Activated naive CD8-positive, alpha-beta T cell treated with anti-CD3 and anti-CD28 coated beads for 36 hours (primary cell): Measurements from ENCODE around the gene SLC22A12. TPM values are rescaled to one million over a fixed set of nuclear protein-coding genes. Genes with fewer than 3 reads are reported as not detected.

Source experiments
- DNase-seq: peaks from one replicate; pipeline ENCODE4 v3.0.0; 2021
- H3K27ac Mint-ChIP-seq: one replicate; pipeline ENCODE4 v1.8.0; 2022; ENCODE audit warnings: mild to moderate bottlenecking, moderate library complexity, mixed read lengths
- H3K27me3 Mint-ChIP-seq: one replicate; pipeline ENCODE4 v1.8.0; 2022; ENCODE audit warnings: mild to moderate bottlenecking, mixed read lengths
- H3K36me3 Mint-ChIP-seq: one replicate; pipeline ENCODE4 v1.8.0; 2021; ENCODE audit warnings: mild to moderate bottlenecking, mixed read lengths
- H3K4me1 Mint-ChIP-seq: one replicate; pipeline ENCODE4 v1.8.0; 2021; ENCODE audit warnings: mixed read lengths
- H3K4me3 Mint-ChIP-seq: one replicate; pipeline ENCODE4 v1.8.0; 2022; ENCODE audit warnings: mild to moderate bottlenecking, moderate library complexity, mixed read lengths
- H3K9me3 Mint-ChIP-seq: one replicate; pipeline ENCODE4 v1.8.0; 2022; ENCODE audit warnings: mixed read lengths
- total RNA-seq, 2 experiments: library from RNA; stranded (reverse); gene quantifications; one replicate each; pipeline ENCODE4 v1.2.3, GENCODE V29; 2021

The SLC22A12 gene
- total RNA-seq, 2 experiments from 2014 or later, result not detected

GRCh38 chr11:64568584-64569140 is 22.4 kb upstream of the SLC22A12 start:
- Mint-ChIP-seq H3K9me3 (no peaks in the 10 kb centered on the region), H3K36me3 (no peaks in the 10 kb centered on the region), H3K4me3 (no peak overlapping the region), H3K27me3 (no peaks in the 10 kb centered on the region), H3K4me1 (no peaks in the 10 kb centered on the region), H3K27ac (no peak overlapping the region)
- no peak for DNase-seq

GRCh38 chr11:64569300-64569970 is 21.6 kb upstream of the SLC22A12 start:
- no peak for DNase-seq
- Mint-ChIP-seq H3K4me1 (no peaks in the 10 kb centered on the region), H3K36me3 (no peaks in the 10 kb centered on the region), H3K4me3 (no peak overlapping the region), H3K27ac (no peak overlapping the region), H3K9me3 (no peaks in the 10 kb centered on the region), H3K27me3 (no peaks in the 10 kb centered on the region)

- Mint-ChIP-seq H3K27ac (no peak overlapping the region), H3K4me1 (no peaks in the 10 kb centered on the region), H3K9me3 (no peaks in the 10 kb centered on the region), H3K4me3 (no peak overlapping the region), H3K27me3 (no peaks in the 10 kb centered on the region), H3K36me3 (no peaks in the 10 kb centered on the region)
- no peak for DNase-seq
Observed at GRCh38 chr11:64570341-64570740, 20.7 kb upstream of the SLC22A12 start.

GRCh38 chr11:64571050-64571409 is 20.0 kb upstream of the SLC22A12 start:
- Mint-ChIP-seq H3K4me1 (no peaks in the 10 kb centered on the region), H3K4me3 (no peak overlapping the region), H3K27ac (no peak overlapping the region), H3K36me3 (no peaks in the 10 kb centered on the region), H3K27me3 (no peaks in the 10 kb centered on the region), H3K9me3 (no peaks in the 10 kb centered on the region)
- DNase-seq, result no peak

GRCh38 chr11:64571410-64572091 is 19.5 kb upstream of the SLC22A12 start:
- Mint-ChIP-seq H3K4me1 (no peaks in the 10 kb centered on the region), H3K27ac (no peak overlapping the region), H3K36me3 (no peaks in the 10 kb centered on the region), H3K27me3 (no peaks in the 10 kb centered on the region), H3K4me3 (no peak overlapping the region), H3K9me3 (no peaks in the 10 kb centered on the region)
- DNase-seq, result no peak

GRCh38 chr11:64572143-64572542 is 18.9 kb upstream of the SLC22A12 start:
- Mint-ChIP-seq H3K9me3 (no peaks in the 10 kb centered on the region), H3K4me1 (no peaks in the 10 kb centered on the region), H3K36me3 (no peaks in the 10 kb centered on the region), H3K4me3 (no peak overlapping the region), H3K27me3 (no peaks in the 10 kb centered on the region), H3K27ac (no peak overlapping the region)
- no peak for DNase-seq

- no peak overlapping the region for H3K27ac Mint-ChIP-seq
- no peaks in the 10 kb centered on the region for H3K4me1 Mint-ChIP-seq
Observed at GRCh38 chr11:64577202-64577601, 13.8 kb upstream of the SLC22A12 start.

GRCh38 chr11:64580412-64580811 is 10.6 kb upstream of the SLC22A12 start:
- H3K4me1 Mint-ChIP-seq, result no peaks in the 10 kb centered on the region
- no peaks in the 10 kb centered on the region for H3K27me3 Mint-ChIP-seq
- no peak overlapping the region for H3K4me3 Mint-ChIP-seq
- H3K36me3 Mint-ChIP-seq, result no peaks in the 10 kb centered on the region
- H3K9me3 Mint-ChIP-seq, result no peaks in the 10 kb centered on the region
- no peak for DNase-seq
- no peak overlapping the region for H3K27ac Mint-ChIP-seq

More at GRCh38 chr11:64577202-64577601, 13.8 kb upstream of the SLC22A12 start:
- no peaks in the 10 kb centered on the region for H3K36me3 Mint-ChIP-seq
- H3K27me3 Mint-ChIP-seq, result no peaks in the 10 kb centered on the region
- H3K4me3 Mint-ChIP-seq, result no peak overlapping the region
- no peaks in the 10 kb centered on the region for H3K9me3 Mint-ChIP-seq
- no peak for DNase-seq

GRCh38 chr11:64581057-64581523 is 9.9 kb upstream of the SLC22A12 start:
- no peaks in the 10 kb centered on the region for H3K4me1 Mint-ChIP-seq
- H3K27ac Mint-ChIP-seq, result no peak overlapping the region
- no peaks in the 10 kb centered on the region for H3K9me3 Mint-ChIP-seq
- DNase-seq, result no peak
- H3K36me3 Mint-ChIP-seq, result no peaks in the 10 kb centered on the region
- no peak overlapping the region for H3K4me3 Mint-ChIP-seq
- H3K27me3 Mint-ChIP-seq, result no peaks in the 10 kb centered on the region

- no peak overlapping the region for H3K4me3 Mint-ChIP-seq
- no peak overlapping the region for H3K27ac Mint-ChIP-seq
- H3K9me3 Mint-ChIP-seq, result peaks cover 1% of the 10 kb centered on the region
- peaks cover 4% of the 10 kb centered on the region for H3K27me3 Mint-ChIP-seq
- no peaks in the 10 kb centered on the region for H3K4me1 Mint-ChIP-seq
- no peak for DNase-seq
- H3K36me3 Mint-ChIP-seq, result no peaks in the 10 kb centered on the region
Observed at GRCh38 chr11:64582885-64583284, 8.1 kb upstream of the SLC22A12 start.

GRCh38 chr11:64583296-64584262 is 7.4 kb upstream of the SLC22A12 start:
- Mint-ChIP-seq H3K4me1 (no peaks in the 10 kb centered on the region), H3K27me3 (peaks cover 10% of the 10 kb centered on the region), H3K4me3 (no peak overlapping the region), H3K27ac (no peak overlapping the region), H3K9me3 (peaks cover 7% of the 10 kb centered on the region), H3K36me3 (peaks cover 1% of the 10 kb centered on the region)
- DNase-seq, result no peak

GRCh38 chr11:64585150-64585549 is 5.9 kb upstream of the SLC22A12 start:
- DNase-seq, result no peak
- peaks cover 13% of the 10 kb centered on the region for H3K27me3 Mint-ChIP-seq
- no peak overlapping the region for H3K27ac Mint-ChIP-seq
- peaks cover 10% of the 10 kb centered on the region for H3K9me3 Mint-ChIP-seq
- H3K4me1 Mint-ChIP-seq, result no peaks in the 10 kb centered on the region
- H3K4me3 Mint-ChIP-seq, result no peak overlapping the region
- H3K36me3 Mint-ChIP-seq, result peaks cover 1% of the 10 kb centered on the region

- H3K4me1 Mint-ChIP-seq, result no peaks in the 10 kb centered on the region
- no peak overlapping the region for H3K4me3 Mint-ChIP-seq
- DNase-seq, result no peak
- peaks cover 10% of the 10 kb centered on the region for H3K9me3 Mint-ChIP-seq
- no peak overlapping the region for H3K27ac Mint-ChIP-seq
- H3K27me3 Mint-ChIP-seq, result peaks cover 13% of the 10 kb centered on the region
- peaks cover 1% of the 10 kb centered on the region for H3K36me3 Mint-ChIP-seq
Observed at GRCh38 chr11:64586366-64586765, 4.7 kb upstream of the SLC22A12 start.

- H3K4me3 Mint-ChIP-seq, result no peak overlapping the region
- H3K27me3 Mint-ChIP-seq, result peaks cover 13% of the 10 kb centered on the region
- no peaks in the 10 kb centered on the region for H3K4me1 Mint-ChIP-seq
- H3K9me3 Mint-ChIP-seq, result peaks cover 10% of the 10 kb centered on the region
- no peak overlapping the region for H3K27ac Mint-ChIP-seq
- H3K36me3 Mint-ChIP-seq, result peaks cover 1% of the 10 kb centered on the region
- no peak for DNase-seq
Observed at GRCh38 chr11:64588701-64589100, 2.3 kb upstream of the SLC22A12 start.
